HUES48 (cell line): Measurements from ENCODE around the gene DNAH6.
"Not testable (repeated sequence)": the region's sequence is repeated elsewhere in the genome, so short reads cannot be mapped to it uniquely, and the experiment has no call there.

Experiments used
- H3K27ac ChIP-seq: one replicate; pipeline ENCODE4 v1.7.0; 2013; ENCODE audit warnings: low read depth, low read length, inconsistent platforms
- H3K27me3 ChIP-seq: 2 replicates; pipeline ENCODE4 v1.6.1; 2013; ENCODE audit warnings: mild to moderate bottlenecking, low read length; ENCODE audit not compliant: control insufficient read depth, insufficient read depth
- H3K36me3 ChIP-seq: 2 replicates; pipeline ENCODE4 v1.6.1; 2013; ENCODE audit warnings: low read length; ENCODE audit not compliant: control insufficient read depth, insufficient read depth
- H3K4me1 ChIP-seq: 2 replicates; pipeline ENCODE4 v1.6.1; 2013; ENCODE audit warnings: mild to moderate bottlenecking, low read length; ENCODE audit not compliant: control insufficient read depth, insufficient read depth
- H3K4me3 ChIP-seq: 2 replicates; pipeline ENCODE4 v1.5.1; 2013; ENCODE audit warnings: mild to moderate bottlenecking, low read depth, low read length
- H3K9ac ChIP-seq: 2 replicates; pipeline ENCODE4 v1.6.1; 2013; ENCODE audit warnings: mild to moderate bottlenecking, low read depth, low read length, moderate library complexity
- H3K9me3 ChIP-seq: 2 replicates; pipeline ENCODE4 v1.6.1; 2013; ENCODE audit warnings: low read length; ENCODE audit not compliant: control insufficient read depth, insufficient read depth

Gene DNAH6

GRCh38 chr2:84548303-84548702, 32.0 kb downstream of the DNAH6 start:
- Histone ChIP-seq H3K4me3 (no peak overlapping the region), H3K4me1 (no peaks in the 10 kb centered on the region), H3K27ac (no peak overlapping the region), H3K36me3 (no peaks in the 10 kb centered on the region), H3K9ac (no peak overlapping the region), H3K27me3 (no peaks in the 10 kb centered on the region), H3K9me3 (no peaks in the 10 kb centered on the region)

- H3K4me1 ChIP-seq = no peaks in the 10 kb centered on the region
- no peaks in the 10 kb centered on the region for H3K36me3 ChIP-seq
- H3K9me3 ChIP-seq = no peaks in the 10 kb centered on the region
- H3K9ac ChIP-seq = no peak overlapping the region
- no peak overlapping the region for H3K4me3 ChIP-seq
- H3K27ac ChIP-seq = no peak overlapping the region
- no peaks in the 10 kb centered on the region for H3K27me3 ChIP-seq
Measured at GRCh38 chr2:84550916-84551315, 34.6 kb downstream of the DNAH6 start.

GRCh38 chr2:84551526-84551925, 35.2 kb downstream of the DNAH6 start:
- not testable (repeated sequence) for H3K27me3 ChIP-seq, H3K4me1 ChIP-seq, H3K4me3 ChIP-seq

DNA sequence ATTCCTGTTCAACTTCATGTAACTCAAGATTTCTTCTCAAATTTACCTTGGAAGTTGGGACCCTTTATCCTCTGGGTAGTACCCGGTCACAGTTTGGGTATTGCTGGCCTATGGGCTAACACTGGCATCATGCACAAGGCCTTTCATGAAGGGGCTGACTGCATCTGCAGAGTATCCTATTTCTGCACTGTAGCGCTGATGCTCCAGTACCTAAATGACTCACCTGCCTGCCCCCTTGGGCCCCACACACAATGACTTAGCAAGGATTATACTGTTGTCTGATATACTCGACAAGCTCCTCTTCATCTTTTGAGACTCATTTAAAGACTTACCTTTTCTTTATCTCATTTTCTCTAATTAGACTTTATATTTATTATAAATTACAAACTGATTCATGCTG, 39.9 kb downstream of the DNAH6 start:
- Histone ChIP-seq H3K27ac (no peak overlapping the region), H3K4me3 (no peak overlapping the region), H3K4me1 (no peaks in the 10 kb centered on the region), H3K36me3 (no peaks in the 10 kb centered on the region), H3K9me3 (peaks cover 4% of the 10 kb centered on the region; the same call in 1 of the 2 replicates), H3K9ac (no peak overlapping the region), H3K27me3 (no peaks in the 10 kb centered on the region)

More at GRCh38 chr2:84551526-84551925, 35.2 kb downstream of the DNAH6 start:
- not testable (repeated sequence) for H3K9ac ChIP-seq, H3K9me3 ChIP-seq, H3K36me3 ChIP-seq, H3K27ac ChIP-seq

- H3K4me3 ChIP-seq = no peak overlapping the region
- H3K9me3 ChIP-seq = peaks cover 8% of the 10 kb centered on the region; the same call in 1 of the 2 replicates
- no peak overlapping the region for H3K27ac ChIP-seq
- H3K9ac ChIP-seq = no peak overlapping the region
- H3K4me1 ChIP-seq = no peaks in the 10 kb centered on the region
- H3K27me3 ChIP-seq = no peaks in the 10 kb centered on the region
- H3K36me3 ChIP-seq = no peaks in the 10 kb centered on the region
Measured at GRCh38 chr2:84559838-84560237, 43.5 kb downstream of the DNAH6 start.

GRCh38 chr2:84579661-84580060, 63.4 kb downstream of the DNAH6 start:
- no peaks in the 10 kb centered on the region for H3K36me3 ChIP-seq
- H3K9ac ChIP-seq = no peak overlapping the region
- no peak overlapping the region for H3K27ac ChIP-seq
- H3K27me3 ChIP-seq = no peaks in the 10 kb centered on the region
- no peak overlapping the region for H3K4me3 ChIP-seq
- no peaks in the 10 kb centered on the region for H3K4me1 ChIP-seq
- no peaks in the 10 kb centered on the region for H3K9me3 ChIP-seq

GRCh38 chr2:84603911-84604310, 87.6 kb downstream of the DNAH6 start:
- Histone ChIP-seq H3K36me3 (no peaks in the 10 kb centered on the region), H3K9me3 (no peaks in the 10 kb centered on the region), H3K27ac (no peak overlapping the region), H3K27me3 (no peaks in the 10 kb centered on the region), H3K4me1 (peaks cover 8% of the 10 kb centered on the region; the same call in 1 of the 2 replicates), H3K9ac (no peak overlapping the region), H3K4me3 (no peak overlapping the region)

DNA sequence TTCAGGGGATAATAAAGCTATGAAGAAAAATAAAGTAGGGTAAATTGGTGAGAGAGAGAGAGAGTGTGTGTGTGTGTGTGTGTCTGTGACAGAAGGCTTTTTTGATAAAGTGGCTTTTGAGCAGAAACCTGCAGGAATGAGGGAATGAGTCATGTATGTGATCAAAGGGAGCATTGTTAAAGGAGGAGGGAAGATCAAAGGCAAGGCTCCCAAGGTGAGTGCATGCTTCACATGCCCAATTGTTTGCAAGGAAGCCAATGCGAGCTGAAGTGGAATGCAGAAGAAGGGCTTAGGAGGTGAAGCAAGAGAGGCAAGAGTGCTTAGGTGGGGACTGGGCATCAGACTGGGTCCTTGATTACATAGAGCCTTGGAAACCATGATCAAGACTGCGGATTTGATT, 96.8 kb downstream of the DNAH6 start:
- no peak overlapping the region for H3K9ac ChIP-seq
- H3K9me3 ChIP-seq = no peaks in the 10 kb centered on the region
- no peaks in the 10 kb centered on the region for H3K36me3 ChIP-seq
- no peaks in the 10 kb centered on the region for H3K27me3 ChIP-seq
- no peaks in the 10 kb centered on the region for H3K4me1 ChIP-seq
- no peak overlapping the region for H3K4me3 ChIP-seq
- no peak overlapping the region for H3K27ac ChIP-seq

DNA sequence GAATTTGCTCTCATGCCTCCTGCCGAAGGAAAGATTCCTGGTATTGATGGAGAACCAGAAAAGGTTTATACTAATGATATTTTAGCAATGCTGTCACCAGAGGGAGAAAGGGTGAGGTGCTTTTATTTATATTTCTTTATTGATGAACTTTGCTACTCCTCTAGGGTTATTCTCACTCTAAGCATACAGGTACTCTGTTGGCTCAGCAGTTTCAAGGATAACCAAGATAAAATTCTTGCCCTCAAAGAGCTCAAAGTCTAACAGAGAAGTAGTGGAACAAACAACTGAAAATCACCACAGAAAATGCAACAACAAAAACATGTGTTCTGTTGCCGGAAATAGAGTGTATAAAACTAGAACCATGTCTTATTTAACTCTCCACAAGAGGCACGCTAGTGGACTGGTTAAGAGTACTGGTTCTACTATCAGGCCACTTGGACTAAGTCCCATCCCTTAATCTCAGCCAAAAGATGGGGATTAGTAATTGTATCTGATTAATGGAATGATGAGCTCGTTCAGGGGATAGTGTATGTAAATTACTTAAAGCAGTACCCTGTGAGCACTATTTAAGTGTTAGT, 103.6 kb downstream of the DNAH6 start:
- Histone ChIP-seq H3K9ac (no peak overlapping the region), H3K27ac (no peak overlapping the region), H3K36me3 (no peaks in the 10 kb centered on the region), H3K27me3 (no peaks in the 10 kb centered on the region), H3K9me3 (no peaks in the 10 kb centered on the region), H3K4me3 (no peak overlapping the region), H3K4me1 (no peaks in the 10 kb centered on the region)

DNA sequence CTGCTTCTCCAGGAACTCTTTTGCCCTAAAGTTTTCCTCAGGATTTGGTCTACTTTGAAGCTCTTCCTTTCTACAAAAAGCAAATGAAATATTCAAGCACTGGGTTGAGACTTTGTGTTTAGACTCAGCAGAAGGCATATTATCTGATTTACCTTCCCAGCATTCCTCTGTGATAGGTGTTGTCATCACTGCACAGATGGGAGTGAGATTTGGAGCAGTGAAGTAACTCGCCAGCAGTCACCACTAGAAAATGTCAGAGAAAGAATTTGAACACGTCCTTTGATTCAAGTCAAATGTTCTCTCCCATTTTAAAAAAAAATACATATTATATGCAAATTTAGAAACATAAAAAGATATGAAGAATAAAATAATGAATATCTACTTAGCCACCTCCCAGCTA, 112.2 kb downstream of the DNAH6 start:
- Histone ChIP-seq H3K4me3 (no peak overlapping the region), H3K36me3 (no peaks in the 10 kb centered on the region), H3K4me1 (no peaks in the 10 kb centered on the region), H3K9ac (no peak overlapping the region), H3K27me3 (no peaks in the 10 kb centered on the region), H3K27ac (no peak overlapping the region), H3K9me3 (no peaks in the 10 kb centered on the region)

DNA sequence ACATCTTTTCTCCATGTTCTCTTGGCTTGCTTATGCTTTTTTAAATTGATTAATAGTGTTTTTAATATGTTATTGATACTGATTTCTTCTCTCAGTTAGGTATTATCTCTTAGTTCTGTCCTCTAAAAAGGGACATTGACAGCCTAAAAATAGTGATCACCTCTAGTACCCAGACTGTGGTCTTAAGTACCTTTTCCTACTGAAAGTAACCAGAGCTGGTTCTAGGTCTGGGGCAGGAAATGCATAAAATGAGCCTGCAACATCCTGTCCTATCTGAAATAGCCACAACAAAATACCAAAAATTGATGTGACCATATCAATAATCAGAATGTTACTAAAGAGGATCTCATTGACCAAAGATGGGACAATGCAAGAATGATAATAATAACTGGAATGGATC, 113.3 kb downstream of the DNAH6 start:
- no peaks in the 10 kb centered on the region for H3K9me3 ChIP-seq

GRCh38 chr2:84631047-84631446, 114.7 kb downstream of the DNAH6 start:
- no peaks in the 10 kb centered on the region for H3K36me3 ChIP-seq
- no peaks in the 10 kb centered on the region for H3K27me3 ChIP-seq
- no peak overlapping the region for H3K9ac ChIP-seq
- H3K4me1 ChIP-seq = no peaks in the 10 kb centered on the region
- no peak overlapping the region for H3K27ac ChIP-seq
- H3K9me3 ChIP-seq = no peaks in the 10 kb centered on the region
- H3K4me3 ChIP-seq = no peak overlapping the region

More for the DNA sequence above, 113.3 kb downstream of the DNAH6 start:
- Histone ChIP-seq H3K27ac (no peak overlapping the region), H3K4me1 (no peaks in the 10 kb centered on the region), H3K27me3 (no peaks in the 10 kb centered on the region), H3K36me3 (no peaks in the 10 kb centered on the region), H3K9ac (no peak overlapping the region), H3K4me3 (no peak overlapping the region)
